Activated naive CD4-positive, alpha-beta T cell treated with anti-CD3 and anti-CD28 coated beads, Interleukin-2, amount 50 U/mL, for 24 hours (primary cell): ENCODE data around the gene CHST2.
"Not testable (repeated sequence)": the region's sequence is repeated elsewhere in the genome, so short reads cannot be mapped to it uniquely, and the experiment has no call there.

Experiments
- H3K27ac Mint-ChIP-seq: one replicate; pipeline ENCODE4 v1.8.0; 2021; ENCODE audit warnings: mild to moderate bottlenecking, mixed read lengths
- H3K27me3 Mint-ChIP-seq: one replicate; pipeline ENCODE4 v1.8.0; 2021; ENCODE audit warnings: mixed read lengths
- H3K36me3 Mint-ChIP-seq: one replicate; pipeline ENCODE4 v1.8.0; 2021; ENCODE audit warnings: mixed read lengths
- H3K4me1 Mint-ChIP-seq: one replicate; pipeline ENCODE4 v1.8.0; 2021; ENCODE audit warnings: mixed read lengths
- H3K4me3 Mint-ChIP-seq: one replicate; pipeline ENCODE4 v1.8.0; 2021; ENCODE audit warnings: mild to moderate bottlenecking, mixed read lengths
- H3K9me3 Mint-ChIP-seq: one replicate; pipeline ENCODE4 v1.8.0; 2021; ENCODE audit warnings: mixed read lengths

CHST2 gene

GRCh38 chr3:143165612-143166285 is 46.2 kb downstream of the CHST2 start:
- H3K27me3 Mint-ChIP-seq, H3K36me3 Mint-ChIP-seq, H3K9me3 Mint-ChIP-seq: not testable (repeated sequence)
- peak overlapping the region; percentile 85 for H3K27ac Mint-ChIP-seq
- H3K4me3 Mint-ChIP-seq: peak overlapping the region; percentile 20
- H3K4me1 Mint-ChIP-seq: peaks cover 78% of the 10 kb centered on the region

- Mint-ChIP-seq H3K36me3 (peaks cover 3% of the 10 kb centered on the region), H3K9me3 (no peaks in the 10 kb centered on the region), H3K27ac (no peak overlapping the region), H3K4me3 (no peak overlapping the region), H3K4me1 (peaks cover 84% of the 10 kb centered on the region), H3K27me3 (no peaks in the 10 kb centered on the region)
Measured at GRCh38 chr3:143166376-143166775, 46.8 kb downstream of the CHST2 start.

- H3K27me3 Mint-ChIP-seq: no peaks in the 10 kb centered on the region
- H3K36me3 Mint-ChIP-seq: peaks cover 3% of the 10 kb centered on the region
- peaks cover 5% of the 10 kb centered on the region for H3K9me3 Mint-ChIP-seq
- peak overlapping the region; percentile 27 for H3K4me3 Mint-ChIP-seq
- peak overlapping the region; percentile 68 for H3K27ac Mint-ChIP-seq
- H3K4me1 Mint-ChIP-seq: peaks cover 92% of the 10 kb centered on the region
Measured at GRCh38 chr3:143167969-143168854, 48.6 kb downstream of the CHST2 start.

GRCh38 chr3:143168855-143169192 is 49.3 kb downstream of the CHST2 start:
- peak overlapping the region; percentile 68 for H3K27ac Mint-ChIP-seq
- peak overlapping the region; percentile 27 for H3K4me3 Mint-ChIP-seq
- peaks cover 8% of the 10 kb centered on the region for H3K9me3 Mint-ChIP-seq
- H3K36me3 Mint-ChIP-seq: peaks cover 5% of the 10 kb centered on the region
- H3K27me3 Mint-ChIP-seq: no peaks in the 10 kb centered on the region
- peaks cover 90% of the 10 kb centered on the region for H3K4me1 Mint-ChIP-seq

DNA sequence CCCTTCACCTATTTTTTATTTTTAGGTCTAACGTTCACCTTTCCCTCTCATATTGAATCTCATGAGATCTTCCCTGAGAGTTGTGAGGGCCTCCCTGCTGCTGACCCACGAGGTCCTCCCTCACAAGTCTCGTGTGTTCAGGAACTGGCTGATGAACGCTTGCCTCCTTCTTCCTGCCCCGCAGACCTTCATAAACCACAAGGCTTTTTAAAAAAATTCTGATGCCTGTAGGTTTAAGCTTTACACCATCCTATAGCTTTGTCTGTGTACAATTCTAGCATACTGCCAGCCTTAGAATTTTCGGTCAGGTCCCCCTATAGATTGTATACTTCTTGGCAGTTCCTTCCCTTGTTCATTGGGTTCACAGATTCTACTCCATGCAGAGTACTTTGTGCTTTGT is 50.5 kb downstream of the CHST2 start:
- Mint-ChIP-seq H3K27ac (peak overlapping the region; percentile 37), H3K27me3 (no peaks in the 10 kb centered on the region), H3K9me3 (peaks cover 14% of the 10 kb centered on the region), H3K36me3 (peaks cover 9% of the 10 kb centered on the region), H3K4me1 (peaks cover 90% of the 10 kb centered on the region), H3K4me3 (peak overlapping the region; percentile 78)

GRCh38 chr3:143170676-143171075 is 51.1 kb downstream of the CHST2 start:
- Mint-ChIP-seq H3K9me3 (peaks cover 14% of the 10 kb centered on the region), H3K36me3 (peaks cover 9% of the 10 kb centered on the region), H3K27ac (peak overlapping the region; percentile 76), H3K27me3 (no peaks in the 10 kb centered on the region), H3K4me3 (peak overlapping the region; percentile 78), H3K4me1 (peaks cover 90% of the 10 kb centered on the region)

DNA sequence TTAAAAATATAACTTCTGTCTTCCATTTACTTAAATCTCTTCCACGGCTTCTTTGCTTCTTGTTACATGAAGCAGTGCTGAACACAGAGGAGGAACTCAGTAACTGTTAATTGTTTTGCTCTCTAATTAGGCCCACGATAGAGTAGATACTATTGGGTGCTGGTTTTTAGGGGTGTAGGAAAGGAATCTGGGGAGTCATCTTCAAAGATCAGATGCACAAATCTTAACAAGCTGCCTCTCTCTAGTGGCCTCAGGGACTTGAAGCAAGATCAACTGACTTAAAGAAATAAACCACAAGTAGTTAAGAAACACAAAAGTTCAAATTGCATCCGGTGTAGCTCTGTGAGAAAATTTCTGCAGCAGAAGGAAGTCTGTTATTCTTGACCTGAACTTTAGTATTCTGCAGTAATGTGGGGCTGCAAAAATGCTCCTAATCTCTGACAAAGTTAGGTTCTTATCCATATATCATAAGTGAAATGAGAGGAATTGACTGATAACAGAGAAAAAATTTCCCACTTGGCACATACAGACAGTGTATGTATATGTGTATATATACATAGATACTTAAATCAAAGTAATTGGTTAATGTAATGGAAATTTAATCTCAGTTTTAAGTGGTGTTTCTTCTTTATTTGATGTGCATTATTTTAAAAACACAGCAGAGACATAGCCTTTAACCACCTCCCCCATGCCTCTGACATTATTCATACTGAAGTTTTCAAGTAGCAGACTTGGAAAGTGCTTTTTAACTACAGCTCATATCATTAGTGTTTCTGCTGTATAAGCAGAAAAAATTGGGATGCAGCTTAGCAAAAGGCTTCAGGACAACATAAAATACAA is 51.8 kb downstream of the CHST2 start:
- peak overlapping the region; percentile 78 for H3K4me3 Mint-ChIP-seq
- H3K9me3 Mint-ChIP-seq: peaks cover 14% of the 10 kb centered on the region
- H3K4me1 Mint-ChIP-seq: peaks cover 83% of the 10 kb centered on the region
- H3K27me3 Mint-ChIP-seq: no peaks in the 10 kb centered on the region
- peak overlapping the region; percentile 76 for H3K27ac Mint-ChIP-seq
- peaks cover 9% of the 10 kb centered on the region for H3K36me3 Mint-ChIP-seq

DNA sequence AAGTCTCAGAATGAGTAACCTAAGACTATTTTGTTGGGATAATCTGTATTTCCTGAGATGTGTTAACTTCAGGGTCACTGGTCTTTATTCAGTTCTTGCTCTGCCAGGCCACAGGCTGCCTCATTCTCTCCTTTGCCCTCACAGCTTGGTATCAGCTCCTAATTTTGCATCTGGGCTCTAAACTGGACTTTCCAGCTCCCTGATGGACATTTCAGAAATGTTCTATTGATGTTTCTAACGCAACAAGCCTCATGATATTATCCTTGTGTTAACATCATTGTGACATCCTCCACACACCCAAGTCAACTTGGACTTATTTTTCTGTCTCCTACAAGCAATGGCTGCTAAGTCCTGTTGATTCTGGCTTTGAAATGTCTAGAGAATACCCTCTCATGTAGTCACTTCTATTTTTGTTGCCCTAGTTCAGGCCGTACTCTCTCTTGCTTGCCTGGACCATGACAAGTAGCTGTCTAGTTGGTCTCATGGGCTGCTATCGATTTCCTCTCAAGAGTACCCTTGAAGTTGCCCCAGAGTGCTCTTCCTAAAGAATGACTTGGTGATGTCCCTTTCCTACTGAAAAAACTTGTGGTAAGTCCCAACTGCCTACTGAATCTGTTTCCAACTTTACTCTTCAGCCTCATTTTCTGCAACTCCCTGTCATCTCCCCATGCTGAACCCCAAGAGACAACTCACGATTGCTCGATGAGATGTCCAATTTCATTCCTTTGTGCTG is 52.7 kb downstream of the CHST2 start:
- no peaks in the 10 kb centered on the region for H3K27me3 Mint-ChIP-seq
- H3K36me3 Mint-ChIP-seq: peaks cover 9% of the 10 kb centered on the region
- peak overlapping the region; percentile 47 for H3K4me3 Mint-ChIP-seq
- peak overlapping the region; percentile 88 for H3K27ac Mint-ChIP-seq
- peaks cover 14% of the 10 kb centered on the region for H3K9me3 Mint-ChIP-seq
- peaks cover 79% of the 10 kb centered on the region for H3K4me1 Mint-ChIP-seq

- Mint-ChIP-seq H3K9me3 (peaks cover 14% of the 10 kb centered on the region), H3K36me3 (peaks cover 9% of the 10 kb centered on the region), H3K4me3 (peak overlapping the region; percentile 47), H3K4me1 (peaks cover 77% of the 10 kb centered on the region), H3K27me3 (no peaks in the 10 kb centered on the region), H3K27ac (peak overlapping the region; percentile 88)
Measured at GRCh38 chr3:143172795-143173145, 53.2 kb downstream of the CHST2 start.

- Mint-ChIP-seq H3K27ac (peak overlapping the region; percentile 88), H3K9me3 (peaks cover 14% of the 10 kb centered on the region), H3K36me3 (peaks cover 9% of the 10 kb centered on the region), H3K4me1 (peaks cover 76% of the 10 kb centered on the region), H3K4me3 (no peak overlapping the region), H3K27me3 (no peaks in the 10 kb centered on the region)
Measured at GRCh38 chr3:143173242-143173641, 53.7 kb downstream of the CHST2 start.
